ENCODE data around the gene PLCB1.

- no peak for TF ChIP-seq POLR2A (IDR thresholded peaks at IDR 0.05; ENCODE audit: low read length)
- TF ChIP-seq GATA1 (IDR thresholded peaks at IDR 0.05; ENCODE audit: low read depth, low read length) = no peak
Observed at GRCh38 chr20:8627340-8628004, 495.4 kb downstream of the PLCB1 start.
